GM18520 (cell line): Measurements from ENCODE around the gene CARNS1.

Experiments used
- ATAC-seq: cut with Tn5 transposase; IDR thresholded peaks from one replicate; pipeline ENCODE4 v1.9.1; 2021; ENCODE audit not compliant: unreplicated experiment

The CARNS1 gene

GRCh38 chr11:67415501-67416304 is at the start of gene CARNS1:
Gene CARNS1 (plus strand): TSS chr11:67415678. CDS start chr11:67416200, 522 bp downstream.
- no peak for ATAC-seq

- no peak for ATAC-seq
Measured at GRCh38 chr11:67365736-67366444, 49.6 kb upstream of the CARNS1 start.

- no peak for ATAC-seq
Measured at GRCh38 chr11:67366546-67366945, 48.9 kb upstream of the CARNS1 start.

DNA sequence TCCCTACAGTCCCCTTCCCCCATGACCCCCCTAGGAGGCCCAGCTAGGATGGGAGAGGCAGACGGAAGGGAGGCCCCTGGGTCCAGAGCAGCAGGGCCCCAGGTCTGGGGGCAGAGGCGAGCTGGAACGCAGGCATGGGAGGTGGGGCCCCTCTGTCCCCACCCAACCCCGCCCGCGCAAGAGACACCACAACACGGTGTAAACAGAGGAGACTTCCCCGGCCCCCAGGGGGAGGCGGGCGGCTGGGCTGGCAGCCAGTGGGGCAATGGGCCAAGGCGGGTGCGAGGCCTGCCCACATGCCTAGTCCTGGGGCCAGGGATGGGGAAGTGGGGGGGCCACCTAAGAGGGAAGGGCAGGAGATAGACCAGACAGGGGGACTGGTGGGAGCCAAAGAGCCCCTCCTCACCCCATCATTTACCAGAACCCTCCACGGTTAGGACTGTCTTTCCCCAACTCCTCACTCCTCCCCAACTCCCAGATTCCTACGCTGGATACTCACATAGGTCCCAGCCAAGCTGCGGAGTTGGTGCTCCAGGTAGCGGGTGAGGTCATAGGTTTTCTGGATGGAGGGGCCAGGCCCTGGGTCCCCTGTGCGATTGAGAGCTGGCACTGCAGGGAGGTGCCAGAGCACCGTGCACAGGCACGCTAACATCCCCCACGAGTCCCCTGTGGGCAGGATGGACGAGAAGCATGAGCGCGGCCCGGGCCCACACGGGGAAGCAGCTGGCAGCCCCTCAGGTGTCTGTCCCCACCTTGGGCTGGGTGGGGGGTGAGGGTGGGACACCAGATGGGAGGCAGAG is 48.3 kb upstream of the CARNS1 start:
- no peak for ATAC-seq

DNA sequence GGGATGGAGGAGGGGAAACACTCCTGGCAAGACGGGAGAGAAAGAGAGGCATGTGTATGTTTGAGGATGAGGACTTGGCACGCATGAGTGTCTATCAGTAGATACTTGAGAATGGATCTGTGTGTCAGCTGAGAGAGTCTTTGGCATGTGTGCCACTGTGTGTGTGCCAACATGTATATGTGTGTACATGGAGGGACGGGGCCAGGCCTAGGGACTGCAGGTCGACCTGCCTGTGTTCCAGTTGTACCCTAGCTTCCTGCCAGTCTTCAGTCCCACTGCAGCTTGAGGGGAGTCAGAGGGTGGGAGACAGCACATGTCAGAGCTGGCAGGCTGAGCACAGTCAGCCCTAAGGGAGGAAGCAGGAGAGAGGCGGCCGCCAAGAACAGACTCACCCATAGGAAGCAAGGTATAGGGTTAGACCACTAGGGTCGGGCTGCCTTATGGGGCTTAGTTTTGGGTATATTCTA is 47.7 kb upstream of the CARNS1 start:
- ATAC-seq, result no peak

DNA sequence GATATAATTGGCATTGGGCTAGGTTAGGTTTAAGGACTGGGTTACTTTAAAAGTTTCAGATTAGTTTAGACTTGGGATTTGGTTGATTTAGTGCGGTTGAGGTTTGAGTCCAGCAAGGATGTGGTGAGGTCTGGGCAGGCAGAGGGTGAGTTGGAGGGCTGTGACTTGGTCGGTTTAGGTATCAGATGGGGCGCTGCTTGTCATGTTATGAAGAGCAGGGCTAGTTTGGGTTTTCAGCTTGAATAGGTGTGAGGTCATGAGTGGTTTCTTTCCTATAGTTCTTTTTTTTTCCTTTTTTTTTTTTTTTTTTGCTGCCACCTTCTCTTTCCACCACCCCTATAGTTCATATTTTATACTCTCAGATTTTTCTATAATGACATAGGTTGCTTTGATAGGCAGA is 46.9 kb upstream of the CARNS1 start:
- ATAC-seq, result no peak

GRCh38 chr11:67369275-67369674 is 46.2 kb upstream of the CARNS1 start:
- no peak for ATAC-seq

DNA sequence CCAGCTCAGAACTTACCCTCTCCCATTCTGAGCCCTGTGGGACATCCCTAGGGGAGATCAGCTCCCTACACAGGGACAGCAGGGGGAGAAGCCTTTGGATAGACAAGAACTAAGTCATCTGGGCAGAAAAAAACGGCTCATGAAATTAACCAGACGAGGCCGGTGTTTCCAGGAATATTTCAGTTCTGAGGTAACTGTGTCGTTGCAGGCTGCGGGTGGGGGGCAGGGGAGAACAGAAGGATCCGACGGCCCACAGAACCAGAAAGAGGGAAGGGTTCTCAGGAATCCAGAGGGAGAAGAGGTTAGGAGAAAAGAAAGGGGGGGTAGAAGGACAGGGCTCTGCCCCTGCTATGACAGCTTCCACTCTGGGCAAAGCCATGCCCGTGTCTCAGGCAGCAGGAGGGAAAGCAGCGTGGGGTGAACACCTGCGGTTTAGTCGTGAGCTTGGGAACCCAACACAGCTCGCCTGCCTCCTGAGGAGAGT is 45.6 kb upstream of the CARNS1 start:
- no peak for ATAC-seq

DNA sequence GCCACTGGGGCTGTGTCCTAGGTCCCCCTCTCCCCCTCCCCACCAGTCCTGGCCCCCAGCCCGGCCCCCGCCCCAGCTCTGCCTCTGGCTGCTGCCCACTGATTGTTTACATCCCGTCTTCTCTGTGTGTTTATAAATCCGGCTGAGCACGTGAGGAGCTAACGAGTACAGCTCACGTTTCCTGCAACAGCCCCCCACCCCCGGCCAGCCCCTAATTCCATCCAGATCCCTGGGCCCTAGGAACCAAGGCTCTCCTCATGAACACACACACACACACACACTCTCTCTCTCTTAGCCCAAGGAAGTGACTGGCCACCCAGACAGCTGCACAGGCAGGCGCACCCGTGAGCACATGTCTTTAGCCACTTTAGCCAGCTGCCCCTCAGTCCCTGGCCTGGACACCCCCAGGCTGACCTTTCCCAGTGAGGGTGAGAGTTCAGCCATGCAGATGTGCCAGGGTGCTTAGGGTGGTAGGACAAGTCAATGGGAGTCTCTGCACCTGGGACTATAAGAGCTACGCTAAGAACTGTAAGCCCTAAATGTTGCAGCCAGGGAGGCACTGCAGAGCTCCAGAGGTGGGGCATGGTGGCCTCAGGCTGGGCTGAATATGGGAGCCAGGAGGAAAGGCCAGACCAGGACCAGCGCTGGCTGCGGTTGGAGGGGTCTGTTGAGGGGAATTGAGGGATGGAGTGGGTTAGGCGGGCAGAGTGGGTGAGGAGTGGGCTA is 45.0 kb upstream of the CARNS1 start:
- no peak for ATAC-seq

- ATAC-seq, result no peak
Measured at GRCh38 chr11:67371189-67371910, 44.1 kb upstream of the CARNS1 start.

DNA sequence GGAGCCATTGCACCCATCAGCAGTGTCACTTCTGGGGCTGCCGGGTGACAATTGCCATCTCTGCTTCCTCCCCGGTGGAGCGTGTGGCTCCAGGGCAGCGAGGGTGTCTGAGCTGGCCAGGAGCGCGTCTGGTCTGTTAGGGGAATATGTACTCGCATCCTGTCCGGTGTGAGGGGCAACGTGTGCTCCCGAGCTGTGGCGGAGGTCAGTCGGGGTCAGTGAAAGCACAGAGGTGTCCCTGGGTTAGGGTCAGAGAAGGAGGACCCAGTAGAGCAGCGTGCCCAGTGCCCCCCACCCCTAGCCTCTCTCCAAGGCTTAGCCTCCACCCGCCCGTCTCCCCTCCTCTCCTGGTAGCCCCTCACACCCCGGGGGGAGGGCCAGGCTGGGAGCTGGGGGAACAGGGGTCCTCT is 43.6 kb upstream of the CARNS1 start:
- ATAC-seq, result no peak

DNA sequence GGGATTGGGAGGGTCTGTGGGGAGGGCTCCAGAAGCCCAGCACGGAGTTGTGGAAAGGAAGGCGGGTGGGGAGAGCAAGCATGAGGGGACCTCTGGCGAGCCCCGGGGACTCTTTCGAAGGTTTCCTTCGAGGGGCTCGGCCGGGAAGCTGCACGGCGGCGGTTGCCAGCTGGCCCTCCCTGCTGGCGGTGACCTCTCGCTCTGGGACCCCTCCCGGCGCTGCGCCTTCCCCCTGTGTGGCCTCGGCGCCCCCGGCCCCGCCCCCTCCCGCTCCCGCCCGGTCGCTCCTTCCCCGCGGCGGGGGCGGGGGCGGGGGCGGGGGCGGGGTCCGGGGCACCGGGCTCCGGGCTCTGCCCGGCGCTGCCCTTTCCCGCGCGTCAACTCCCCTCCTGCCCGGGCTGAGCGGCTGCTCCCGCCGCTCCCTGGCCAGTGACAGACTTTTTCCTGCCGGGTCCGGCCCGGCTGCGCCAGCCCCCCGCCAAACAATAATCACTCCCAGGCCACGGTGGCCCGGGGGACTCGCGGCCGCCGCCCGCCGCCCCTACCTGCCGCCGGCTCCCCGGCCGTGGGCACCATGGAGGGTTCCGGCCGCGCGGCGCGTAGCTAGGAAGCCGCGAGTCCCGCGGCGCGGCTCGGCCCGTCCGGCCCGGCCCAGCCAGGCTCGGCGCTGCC is 43.0 kb upstream of the CARNS1 start:
- ATAC-seq, result no peak

- no peak for ATAC-seq
Measured at GRCh38 chr11:67372993-67373647, 42.4 kb upstream of the CARNS1 start, which contains the start of gene CLCF1. Gene CLCF1 (minus strand): TSS chr11:67373598. CDS start chr11:67373539, 59 bp downstream.

GRCh38 chr11:67373648-67374570 is 41.6 kb upstream of the CARNS1 start:
- no peak for ATAC-seq

DNA sequence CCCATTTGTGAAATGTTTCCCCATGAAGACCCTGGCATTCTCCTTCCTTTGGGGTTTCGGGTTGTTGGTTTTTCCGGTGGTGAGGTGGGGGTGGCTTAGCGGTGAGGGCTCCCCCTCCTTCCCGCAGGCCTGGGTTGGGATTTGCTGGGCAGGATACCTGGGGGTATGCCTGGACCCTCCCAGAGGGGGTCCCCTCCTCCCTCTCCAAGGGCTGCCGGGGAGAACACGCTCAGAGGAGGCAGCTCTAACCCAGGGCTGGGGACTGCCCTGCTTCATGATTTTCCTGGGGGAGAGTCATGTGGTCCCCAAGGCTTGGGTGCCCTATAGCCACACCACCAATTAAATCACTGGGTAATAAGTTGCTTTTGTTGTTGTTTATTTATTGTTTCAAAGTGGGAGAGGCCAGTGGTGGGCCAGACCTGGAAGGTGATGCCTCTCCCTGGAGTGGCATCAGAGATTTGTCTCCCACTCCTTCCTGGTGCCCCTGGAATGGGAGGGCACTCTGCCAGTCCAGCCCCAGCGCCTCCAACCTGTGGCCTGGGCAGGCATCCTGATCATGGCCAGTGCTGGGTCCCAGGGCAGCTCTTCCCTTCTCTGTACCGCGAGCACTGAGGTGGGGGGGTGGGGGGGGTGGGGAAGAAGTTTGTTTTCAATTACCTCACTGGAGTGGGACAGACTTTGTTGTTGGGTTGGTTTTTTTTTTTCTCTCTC is 40.8 kb upstream of the CARNS1 start:
- ATAC-seq, result no peak

DNA sequence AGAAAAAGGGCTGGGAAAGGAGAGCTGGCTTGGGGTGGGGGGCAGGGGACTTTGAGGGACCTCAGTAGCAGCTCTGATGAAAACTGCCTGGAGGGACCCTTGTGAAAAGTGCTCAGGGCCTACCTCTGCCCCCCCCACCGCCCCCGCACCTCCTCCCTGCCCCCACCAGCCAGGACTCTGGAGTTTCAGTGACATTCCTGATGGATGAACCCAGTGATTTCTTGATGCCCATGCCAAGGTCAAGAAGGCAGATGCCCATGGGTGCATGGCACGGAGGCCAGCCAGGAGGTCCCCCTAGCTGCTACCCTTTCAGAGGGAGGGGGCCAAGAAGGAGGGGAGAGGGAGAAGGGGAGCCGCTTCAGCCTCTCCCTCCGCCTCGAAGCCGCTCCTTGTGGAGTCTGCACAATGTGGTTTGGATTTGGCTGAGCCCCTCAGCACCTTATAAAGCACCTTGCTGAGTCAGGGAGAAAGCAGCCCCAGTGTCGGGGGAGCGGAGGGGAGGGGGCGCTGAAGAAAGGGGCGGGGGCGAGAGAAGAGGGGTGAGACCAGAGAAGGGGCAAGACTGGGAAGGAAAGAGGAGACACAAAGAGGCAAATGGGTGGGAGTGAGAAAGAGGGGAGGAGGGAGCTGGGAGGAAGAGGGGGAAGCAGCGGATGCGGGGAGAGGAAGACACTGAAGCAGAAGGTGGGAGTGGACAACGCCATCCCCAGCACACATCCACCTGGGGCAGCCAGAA is 40.0 kb upstream of the CARNS1 start:
- ATAC-seq, result no peak
